HG03439 (cell line): ENCODE data around the gene RESF1.
"Not testable (repeated sequence)": the region's sequence is repeated elsewhere in the genome, so short reads cannot be mapped to it uniquely, and the experiment has no call there.

Experiments used
- ATAC-seq: cut with Tn5 transposase; IDR thresholded peaks from one replicate; pipeline ENCODE4 v1.9.1; 2021; ENCODE audit warnings: mild to moderate bottlenecking, moderate library complexity; ENCODE audit not compliant: unreplicated experiment

Gene RESF1, protein sequence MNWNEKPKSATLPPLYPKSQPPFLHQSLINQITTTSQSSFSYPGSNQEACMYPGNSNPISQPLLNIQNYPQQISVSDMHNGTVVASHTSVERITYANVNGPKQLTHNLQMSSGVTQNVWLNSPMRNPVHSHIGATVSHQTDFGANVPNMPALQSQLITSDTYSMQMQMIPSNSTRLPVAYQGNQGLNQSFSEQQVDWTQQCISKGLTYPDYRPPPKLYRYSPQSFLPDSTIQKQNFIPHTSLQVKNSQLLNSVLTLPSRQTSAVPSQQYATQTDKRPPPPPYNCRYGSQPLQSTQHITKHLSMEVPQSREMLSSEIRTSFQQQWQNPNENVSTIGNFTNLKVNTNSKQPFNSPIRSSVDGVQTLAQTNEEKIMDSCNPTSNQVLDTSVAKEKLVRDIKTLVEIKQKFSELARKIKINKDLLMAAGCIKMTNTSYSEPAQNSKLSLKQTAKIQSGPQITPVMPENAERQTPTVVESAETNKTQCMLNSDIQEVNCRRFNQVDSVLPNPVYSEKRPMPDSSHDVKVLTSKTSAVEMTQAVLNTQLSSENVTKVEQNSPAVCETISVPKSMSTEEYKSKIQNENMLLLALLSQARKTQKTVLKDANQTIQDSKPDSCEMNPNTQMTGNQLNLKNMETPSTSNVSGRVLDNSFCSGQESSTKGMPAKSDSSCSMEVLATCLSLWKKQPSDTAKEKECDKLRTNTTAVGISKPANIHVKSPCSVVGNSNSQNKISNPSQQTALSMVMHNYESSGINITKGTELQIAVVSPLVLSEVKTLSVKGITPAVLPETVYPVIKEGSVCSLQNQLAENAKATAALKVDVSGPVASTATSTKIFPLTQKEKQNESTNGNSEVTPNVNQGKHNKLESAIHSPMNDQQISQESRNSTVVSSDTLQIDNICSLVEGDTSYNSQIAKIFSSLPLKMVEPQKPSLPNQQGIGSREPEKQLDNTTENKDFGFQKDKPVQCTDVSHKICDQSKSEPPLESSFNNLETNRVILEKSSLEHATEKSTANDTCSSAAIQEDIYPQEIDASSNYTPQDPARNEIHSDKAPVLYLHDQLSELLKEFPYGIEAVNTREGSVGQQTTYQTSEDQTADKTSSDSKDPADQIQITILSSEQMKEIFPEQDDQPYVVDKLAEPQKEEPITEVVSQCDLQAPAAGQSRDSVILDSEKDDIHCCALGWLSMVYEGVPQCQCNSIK (N-terminal part only)

DNA sequence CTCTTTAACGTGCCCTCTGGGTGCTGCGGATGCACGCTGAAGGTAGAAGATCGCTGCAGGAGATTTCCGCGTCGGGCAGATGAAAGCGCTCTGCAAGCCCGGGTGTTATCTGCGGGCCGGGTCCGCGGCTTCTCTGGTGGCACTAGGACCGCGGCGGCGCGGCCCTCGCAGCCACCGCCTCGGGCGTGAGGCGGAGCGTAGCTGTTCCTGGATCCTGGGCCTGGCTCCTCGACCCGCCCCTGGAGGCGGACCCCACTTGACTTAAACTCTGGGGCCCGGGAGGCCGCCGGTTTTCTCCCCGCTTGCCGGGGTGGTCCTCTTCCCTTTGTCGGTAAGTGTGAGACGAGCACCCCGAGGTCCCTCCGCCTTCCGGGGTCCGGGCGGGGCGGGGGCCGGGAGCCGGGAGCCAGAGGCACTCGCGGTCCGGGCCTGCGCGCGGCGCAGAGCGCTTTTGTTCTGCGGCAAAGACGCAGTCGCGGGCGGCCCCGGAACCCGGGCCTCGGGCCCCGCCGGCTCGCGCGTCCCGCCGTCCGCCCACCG, at the start of gene RESF1:
Gene RESF1 (plus strand): TSS at position 255 of the 540 bp plus-strand sequence. CDS start 21,541 bp downstream, outside the sequence.
- peak; percentile 90 for ATAC-seq

DNA sequence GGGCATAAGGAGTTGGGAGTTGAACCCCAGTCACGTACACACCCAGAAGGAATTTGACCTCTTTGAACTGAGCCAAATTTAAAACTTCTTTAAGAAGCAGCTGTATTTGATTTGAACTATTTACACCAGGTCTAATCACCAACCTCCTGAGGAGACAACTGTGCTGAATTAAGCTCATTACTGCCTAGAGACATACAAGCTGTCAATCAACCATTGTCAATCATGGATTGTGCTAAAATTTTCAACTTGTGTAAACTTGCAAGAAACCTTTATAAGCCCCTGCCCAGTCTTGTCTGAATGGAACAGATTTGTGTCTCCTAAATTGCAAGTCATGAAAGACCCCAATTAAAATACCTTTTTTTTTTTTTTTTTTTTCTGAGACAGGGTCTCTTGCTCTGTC, 44.3 kb upstream of the RESF1 start:
- ATAC-seq, result no peak

- no peak for ATAC-seq
These were observed 43.8 kb upstream of the RESF1 start for GRCh38 chr12:31915446-31915845.

DNA sequence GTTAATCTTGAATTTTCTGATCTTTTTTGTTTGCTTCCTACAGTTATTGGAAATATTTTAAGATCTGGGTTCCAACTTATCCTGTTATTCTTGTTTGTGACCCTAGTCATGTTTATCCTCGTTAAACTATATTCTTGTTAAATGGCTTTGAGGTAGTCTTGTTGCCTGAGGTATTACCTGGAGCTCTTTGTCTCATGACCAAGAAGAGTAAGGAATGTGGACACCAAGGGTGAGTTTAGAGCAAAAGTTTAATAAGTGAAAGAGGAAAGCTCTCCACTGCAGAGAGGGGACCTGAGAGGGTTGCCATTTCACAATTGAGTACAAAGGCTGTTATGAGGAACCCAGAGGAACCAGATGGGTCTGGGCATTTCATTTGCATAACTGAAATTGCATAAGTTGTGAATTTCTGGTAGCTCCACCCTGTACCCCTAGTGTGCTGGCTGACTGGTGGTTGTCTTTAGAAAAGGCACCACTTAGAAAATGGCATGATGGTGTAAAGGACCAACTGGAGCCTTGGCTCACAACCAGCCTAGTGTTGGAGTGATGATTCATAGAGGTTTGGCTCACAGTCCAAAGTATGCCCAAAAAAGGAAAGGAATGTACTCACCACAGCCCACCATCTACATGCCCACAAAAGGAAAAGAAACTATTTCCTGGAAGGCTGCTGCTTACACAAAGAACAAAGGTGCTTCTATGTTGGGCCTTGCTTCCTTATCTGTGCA, 36.7 kb upstream of the RESF1 start:
- no peak for ATAC-seq

- no peak for ATAC-seq
These were observed 36.2 kb upstream of the RESF1 start for GRCh38 chr12:31923063-31923412.

DNA sequence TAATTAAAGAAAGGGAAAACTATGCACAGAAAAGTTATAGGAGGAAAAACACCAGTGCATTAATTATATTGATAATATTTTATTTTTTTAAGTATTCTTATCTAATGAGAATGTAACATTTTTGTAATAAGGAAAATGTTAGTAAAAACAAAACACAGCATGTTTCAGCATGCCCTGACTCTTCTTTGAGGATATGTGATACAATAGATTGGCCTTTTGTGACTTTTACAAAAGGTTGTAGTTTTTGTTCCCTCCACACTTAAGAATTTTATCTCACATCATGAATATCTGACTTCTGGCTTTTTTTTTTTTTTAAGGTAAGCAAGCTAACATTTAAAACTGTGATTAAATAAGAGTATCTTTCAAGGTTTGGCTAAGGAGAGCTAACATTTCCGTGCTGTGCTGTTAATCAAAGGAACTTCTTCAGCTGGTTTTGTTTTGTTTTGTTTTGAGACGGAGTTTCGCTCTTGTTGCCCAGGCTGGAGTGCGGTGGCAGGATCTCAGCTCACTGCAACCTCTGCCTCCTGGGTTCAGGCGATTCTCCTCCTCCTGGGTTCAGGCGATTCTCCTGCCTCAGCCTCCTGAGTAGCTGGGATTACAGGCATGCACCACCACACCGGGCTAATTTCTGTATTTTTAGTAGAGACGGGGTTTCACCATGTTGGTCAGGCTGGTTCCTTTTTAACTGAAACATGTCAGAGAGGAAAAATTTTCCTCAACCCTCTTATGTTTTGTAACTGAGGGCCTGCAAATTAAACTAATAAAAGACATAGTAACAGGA, 30.8 kb upstream of the RESF1 start:
- ATAC-seq, result no peak

DNA sequence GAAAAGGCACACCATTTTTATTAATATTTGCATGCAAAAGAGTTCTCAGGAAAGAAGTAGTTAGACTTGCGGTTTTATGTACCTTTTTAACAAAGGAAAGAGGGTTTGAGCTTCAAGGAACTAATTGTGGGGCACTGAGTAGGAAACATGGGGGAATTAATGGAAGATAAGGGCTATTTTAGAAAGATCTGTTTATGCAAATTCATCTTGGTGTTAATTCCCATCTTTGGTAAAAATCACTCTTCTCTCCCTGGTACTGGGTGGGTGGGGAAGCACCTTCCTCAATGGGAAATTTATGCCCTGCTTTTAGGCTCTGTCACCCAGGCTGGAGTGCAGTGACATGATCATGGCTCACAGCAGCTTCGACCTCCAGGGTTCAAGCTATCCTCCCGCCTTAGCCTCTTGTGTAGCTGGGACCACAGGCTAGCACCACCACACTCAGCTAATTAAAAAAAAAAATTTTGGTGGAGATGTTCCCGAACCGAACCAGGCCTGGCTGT, 30.1 kb upstream of the RESF1 start:
- ATAC-seq, result no peak

- ATAC-seq, result no peak
These were observed 27.2 kb upstream of the RESF1 start for GRCh38 chr12:31931796-31932715.

GRCh38 chr12:31944299-31944698, 14.9 kb upstream of the RESF1 start:
- ATAC-seq, result no peak

GRCh38 chr12:31947971-31948370, 11.2 kb upstream of the RESF1 start:
- no peak for ATAC-seq

DNA sequence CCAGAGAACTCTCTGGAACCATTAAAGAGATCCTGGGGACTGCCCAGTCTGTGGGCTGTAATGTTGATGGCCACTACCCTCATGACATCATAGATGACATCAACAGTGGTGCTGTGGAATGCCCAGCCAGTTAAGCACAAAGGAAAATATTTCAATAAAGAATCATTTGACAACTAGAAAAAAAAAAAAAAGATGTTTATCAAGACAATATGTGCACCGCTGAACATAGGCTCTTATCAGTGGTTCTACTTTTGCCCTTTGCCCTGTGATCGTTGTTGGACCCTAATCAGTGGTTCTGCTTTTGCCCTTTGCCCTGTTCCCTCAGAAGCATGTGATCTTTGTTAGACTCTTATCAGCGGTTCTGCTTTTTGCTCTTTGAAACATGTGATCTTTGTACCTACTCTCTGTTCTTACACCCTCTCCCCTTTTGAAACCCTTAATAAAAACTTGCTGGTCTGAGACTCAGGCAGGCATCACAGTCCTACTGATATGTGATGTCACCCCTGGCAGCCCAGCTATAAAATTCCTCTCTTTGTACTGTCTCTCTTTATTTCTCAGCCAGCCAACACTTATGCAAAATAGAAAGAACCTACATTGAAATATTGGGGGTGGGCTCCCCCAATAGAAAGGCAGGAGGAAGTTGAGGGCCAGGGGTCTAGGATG, 10.4 kb upstream of the RESF1 start:
- ATAC-seq, result not testable (repeated sequence)

DNA sequence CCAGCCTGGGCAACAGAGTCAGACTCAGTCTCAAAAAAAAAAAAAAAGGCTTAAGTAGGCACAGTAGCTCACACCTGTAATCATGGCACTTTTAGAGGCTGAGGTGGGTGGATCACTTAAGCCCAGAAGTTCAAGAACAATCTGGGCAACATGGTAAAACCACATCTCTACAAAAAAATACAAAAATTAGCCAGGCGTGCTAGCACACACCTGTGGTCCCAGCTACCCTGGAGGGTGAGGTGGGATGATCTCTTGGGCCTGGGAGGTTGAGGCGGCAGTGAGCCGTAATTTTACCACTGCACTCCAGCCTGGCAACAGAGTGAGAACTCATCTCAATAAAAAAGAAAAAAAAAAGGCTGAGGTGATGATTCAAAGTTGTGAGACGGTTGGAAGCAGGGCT, 9.1 kb upstream of the RESF1 start:
- no peak for ATAC-seq

DNA sequence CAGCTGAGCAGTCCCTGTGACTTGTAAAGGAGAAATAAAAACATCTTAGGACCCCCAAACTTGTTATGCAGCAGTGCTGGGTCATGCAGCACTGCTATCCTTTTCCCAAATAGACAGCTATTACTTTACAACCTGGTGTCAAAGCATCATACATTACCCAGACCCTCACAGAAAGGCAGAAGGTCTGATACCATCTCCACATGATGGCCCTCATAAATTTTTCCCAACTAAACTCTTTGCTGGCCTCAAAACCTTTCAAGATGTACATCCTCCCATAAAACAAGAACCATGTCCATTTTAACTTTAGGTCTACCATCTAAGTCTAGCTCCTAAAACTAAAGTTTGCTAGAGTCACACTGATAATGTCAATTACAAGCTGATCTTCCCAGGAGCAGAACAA, 8.7 kb upstream of the RESF1 start:
- no peak for ATAC-seq

- no peak for ATAC-seq
These were observed 8.2 kb upstream of the RESF1 start for GRCh38 chr12:31951008-31951407.

DNA sequence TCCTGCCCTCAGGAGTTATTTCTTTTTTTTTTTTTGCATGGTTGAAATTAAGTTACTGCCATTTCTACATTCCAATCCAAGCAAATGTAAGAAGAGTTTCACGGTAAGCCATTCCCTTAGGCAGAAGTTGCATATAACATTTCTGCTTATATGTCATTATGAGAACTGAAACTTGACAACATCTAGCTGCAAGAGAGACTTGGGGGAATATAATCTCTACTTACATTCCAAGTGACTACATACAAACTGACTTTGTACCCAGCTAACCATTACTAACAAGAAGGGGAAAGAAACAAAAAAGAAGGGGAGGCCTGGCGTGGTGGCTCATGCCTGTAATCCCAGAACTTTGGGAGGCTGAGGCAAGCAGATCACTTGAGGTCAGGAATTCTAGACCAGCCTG, 7.3 kb upstream of the RESF1 start:
- ATAC-seq, result no peak

DNA sequence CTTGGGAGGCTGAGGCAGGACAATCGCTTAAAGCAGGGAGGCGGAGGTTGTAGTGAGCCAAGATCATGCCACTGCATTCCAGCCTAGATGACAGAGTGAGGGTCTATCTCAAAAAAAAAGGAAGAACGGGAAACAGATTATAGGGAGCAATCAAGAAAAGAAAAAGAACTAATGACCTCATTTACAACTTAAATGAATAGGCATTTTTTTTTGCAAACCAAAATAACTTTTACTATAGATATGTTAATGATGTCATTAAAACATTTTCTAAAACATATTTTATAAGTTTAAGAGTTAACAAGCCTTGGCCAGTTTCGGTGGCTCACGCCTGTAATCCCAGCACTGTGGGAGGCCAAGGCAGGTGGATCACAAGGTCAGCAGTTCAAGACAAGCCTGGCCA, 6.8 kb upstream of the RESF1 start:
- no peak for ATAC-seq

DNA sequence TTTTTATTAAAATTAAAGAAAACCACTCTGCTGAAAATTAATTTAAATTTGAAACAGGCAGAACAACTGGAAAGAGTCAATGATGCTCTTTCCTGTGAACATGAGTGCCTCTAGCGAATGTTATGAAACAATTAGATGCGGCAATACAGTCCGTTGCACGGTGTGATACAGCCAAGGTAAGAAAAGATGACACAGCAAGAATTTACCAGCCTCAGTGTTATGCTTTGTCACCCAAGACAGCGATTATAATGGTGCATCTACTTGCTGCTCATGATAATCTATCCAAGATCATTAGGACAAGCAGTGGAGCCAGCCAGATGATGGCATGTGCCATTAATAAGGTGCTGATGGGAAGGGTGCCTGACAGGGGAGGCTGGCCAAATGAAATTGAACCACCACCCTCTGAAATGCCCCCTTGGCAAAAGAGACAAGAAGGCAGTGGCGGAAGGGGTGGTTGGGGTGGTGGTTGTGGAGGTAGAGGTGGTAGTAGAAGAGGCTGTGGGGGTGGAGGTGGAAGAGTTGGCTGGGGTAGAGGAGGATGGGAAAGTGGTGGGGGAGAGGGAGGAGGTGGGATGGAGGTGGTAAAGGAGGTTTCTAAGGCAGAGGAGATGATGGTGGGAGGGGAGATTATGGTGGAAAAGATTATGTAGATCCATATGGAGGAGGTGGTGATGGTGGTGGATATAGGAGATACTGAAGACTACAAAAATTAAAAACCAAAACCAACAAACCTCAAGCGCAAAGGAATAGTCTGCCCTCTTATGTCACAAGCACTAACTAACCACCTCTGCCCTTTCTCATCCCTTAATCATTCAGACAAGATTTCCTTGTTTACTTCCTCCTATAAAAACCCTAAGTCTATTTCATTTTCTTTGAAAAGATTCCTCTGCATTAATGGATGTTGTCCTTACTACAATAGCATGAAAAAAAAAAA, 4.0 kb upstream of the RESF1 start:
- no peak for ATAC-seq
